Suprapubic skin (tissue), 4 donors: ENCODE results near the gene PAX7. TPM values are rescaled to one million over a fixed set of nuclear protein-coding genes. Genes with fewer than 3 reads are reported as not detected.

Experiments used
- DNase-seq, 2 donors: peaks; one replicate each; pipeline ENCODE4 v3.0.0-alpha.2; 2019; ENCODE audit warnings: low spot score in 2 of 2
- H3K27ac ChIP-seq: fragments of 200-600 bp; sonication (generic); one replicate; pipeline ENCODE4 v1.5.1; 2019
- H3K27me3 ChIP-seq: fragments of 200-600 bp; sonication (generic); one replicate; pipeline ENCODE4 v1.5.1; 2019
- H3K36me3 ChIP-seq: fragments of 200-600 bp; sonication (generic); one replicate; pipeline ENCODE4 v1.5.1; 2019
- H3K4me1 ChIP-seq: fragments of 200-600 bp; sonication (generic); one replicate; pipeline ENCODE4 v1.5.1; 2019
- H3K4me3 ChIP-seq: fragments of 200-600 bp; sonication (generic); one replicate; pipeline ENCODE4 v1.5.1; 2019; ENCODE audit warnings: mild to moderate bottlenecking
- H3K9me3 ChIP-seq: fragments of 200-600 bp; sonication (generic); one replicate; pipeline ENCODE4 v1.5.1; 2019
- EP300 ChIP-seq: sonication (generic); formaldehyde crosslinking; IDR thresholded peaks from one replicate; pipeline ENCODE4 v1.6.1; 2017; ENCODE audit warnings: antibody characterized with exemption
- POLR2A ChIP-seq, 2 donors: fragments of 450-650 bp; IDR thresholded peaks; one replicate each; pipeline ENCODE4 v1.6.1; 2017; ENCODE audit warnings: antibody characterized with exemption in 2 of 2, mild to moderate bottlenecking in 2 of 2, moderate library complexity in 2 of 2
- POLR2AphosphoS5 ChIP-seq, 3 donors: sonication (generic); formaldehyde crosslinking; IDR thresholded peaks; one replicate each; pipeline ENCODE4 v1.6.1; 2017; ENCODE audit warnings: antibody characterized with exemption in 3 of 3
- WGBS: methylation state at CpG from one replicate; pipeline ENCODE4 v1.1.5; 2018; 5-methylcytosine and 5-hydroxymethylcytosine counted together
- total RNA-seq, 4 donors: library from RNA; depleted of rRNA; stranded (reverse); fragments of >200 nt; gene quantifications; one replicate each; pipeline ENCODE4 v1.1.0, GENCODE V29; 2016
- TF ChIP-seq, protein P1 (sequence below), 2 donors: fragments of 200-600 bp in 1 of 2; fragments of 450-650 bp in 1 of 2; sonication (generic) in 1 of 2; IDR thresholded peaks; one replicate each; pipeline ENCODE4 v1.5.1; 2016 to 2019; ENCODE audit warnings: antibody characterized with exemption in 2 of 2, mild to moderate bottlenecking in 1 of 2, moderate library complexity in 1 of 2

Gene PAX7
- total RNA-seq, 4 donors from 2014 or later: 0.08 TPM; not detected in 3

DNA sequence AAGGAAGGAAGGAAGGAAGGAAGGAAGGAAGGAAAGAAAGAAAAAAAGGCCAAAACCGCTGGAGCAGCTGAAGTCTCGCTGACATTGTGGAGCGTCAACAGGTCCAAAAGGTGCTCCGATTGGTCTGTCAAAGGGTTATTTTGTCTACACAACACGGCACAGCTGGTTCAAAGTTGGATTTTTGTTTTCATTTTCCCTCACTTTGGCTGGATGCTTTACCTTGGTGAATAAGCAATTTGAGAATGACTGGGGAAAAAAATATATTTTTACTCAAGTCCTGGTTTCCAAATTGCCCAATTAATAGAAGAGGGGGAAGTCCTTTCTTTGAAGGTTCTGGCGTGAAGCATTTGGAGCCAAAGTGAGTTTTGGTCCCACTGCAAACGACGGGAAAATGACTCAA is 19.3 kb upstream of the PAX7 start:
- DNase-seq: no peak
- no peaks in the 10 kb centered on the region for H3K9me3 ChIP-seq
- no peaks in the 10 kb centered on the region for H3K36me3 ChIP-seq
- H3K27me3 ChIP-seq: peaks cover 77% of the 10 kb centered on the region
- WGBS: 71% methylated on average over 8 of the region's 8 CpGs
- TF ChIP-seq POLR2A (IDR thresholded peaks at IDR 0.05): no peak
- no peak for TF ChIP-seq EP300
- no peak for TF ChIP-seq POLR2AphosphoS5 (IDR thresholded peaks at IDR 0.05)
- TF ChIP-seq, protein P1, sequence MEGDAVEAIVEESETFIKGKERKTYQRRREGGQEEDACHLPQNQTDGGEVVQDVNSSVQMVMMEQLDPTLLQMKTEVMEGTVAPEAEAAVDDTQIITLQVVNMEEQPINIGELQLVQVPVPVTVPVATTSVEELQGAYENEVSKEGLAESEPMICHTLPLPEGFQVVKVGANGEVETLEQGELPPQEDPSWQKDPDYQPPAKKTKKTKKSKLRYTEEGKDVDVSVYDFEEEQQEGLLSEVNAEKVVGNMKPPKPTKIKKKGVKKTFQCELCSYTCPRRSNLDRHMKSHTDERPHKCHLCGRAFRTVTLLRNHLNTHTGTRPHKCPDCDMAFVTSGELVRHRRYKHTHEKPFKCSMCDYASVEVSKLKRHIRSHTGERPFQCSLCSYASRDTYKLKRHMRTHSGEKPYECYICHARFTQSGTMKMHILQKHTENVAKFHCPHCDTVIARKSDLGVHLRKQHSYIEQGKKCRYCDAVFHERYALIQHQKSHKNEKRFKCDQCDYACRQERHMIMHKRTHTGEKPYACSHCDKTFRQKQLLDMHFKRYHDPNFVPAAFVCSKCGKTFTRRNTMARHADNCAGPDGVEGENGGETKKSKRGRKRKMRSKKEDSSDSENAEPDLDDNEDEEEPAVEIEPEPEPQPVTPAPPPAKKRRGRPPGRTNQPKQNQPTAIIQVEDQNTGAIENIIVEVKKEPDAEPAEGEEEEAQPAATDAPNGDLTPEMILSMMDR (IDR thresholded peaks at IDR 0.05): no peak
- no peak overlapping the region for H3K4me3 ChIP-seq
- H3K4me1 ChIP-seq: peaks cover 4% of the 10 kb centered on the region
- no peak overlapping the region for H3K27ac ChIP-seq

DNA sequence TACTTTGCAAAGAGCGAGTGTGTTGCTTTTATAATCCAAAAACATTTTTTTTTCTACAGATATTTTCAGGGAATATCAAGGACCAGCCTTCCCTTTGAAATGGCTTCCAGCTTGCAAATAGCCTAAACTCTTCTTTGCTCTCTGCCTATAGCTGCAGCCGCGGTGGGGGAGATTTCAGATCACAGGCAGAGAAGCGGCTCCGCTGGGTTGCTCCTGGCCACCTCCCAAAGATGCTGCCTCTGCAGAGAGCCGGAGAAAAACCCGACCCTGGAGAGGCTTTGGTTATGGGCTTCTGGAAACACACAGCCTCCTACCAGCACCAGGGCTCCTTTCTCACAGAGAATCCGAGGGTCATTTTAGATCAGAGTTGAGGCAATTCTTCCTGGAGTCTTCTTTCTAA is 18.6 kb upstream of the PAX7 start:
- Histone ChIP-seq H3K27me3 (peaks cover 75% of the 10 kb centered on the region), H3K4me1 (peaks cover 2% of the 10 kb centered on the region), H3K27ac (no peak overlapping the region), H3K4me3 (no peak overlapping the region), H3K36me3 (no peaks in the 10 kb centered on the region), H3K9me3 (no peaks in the 10 kb centered on the region)
- TF ChIP-seq POLR2AphosphoS5 (IDR thresholded peaks at IDR 0.05) (no peak), POLR2A (IDR thresholded peaks at IDR 0.05) (no peak)
- WGBS: 23% methylated on average over 8 of the region's 8 CpGs
- peak in 1 of 2 donors; percentile 14 for DNase-seq

DNA sequence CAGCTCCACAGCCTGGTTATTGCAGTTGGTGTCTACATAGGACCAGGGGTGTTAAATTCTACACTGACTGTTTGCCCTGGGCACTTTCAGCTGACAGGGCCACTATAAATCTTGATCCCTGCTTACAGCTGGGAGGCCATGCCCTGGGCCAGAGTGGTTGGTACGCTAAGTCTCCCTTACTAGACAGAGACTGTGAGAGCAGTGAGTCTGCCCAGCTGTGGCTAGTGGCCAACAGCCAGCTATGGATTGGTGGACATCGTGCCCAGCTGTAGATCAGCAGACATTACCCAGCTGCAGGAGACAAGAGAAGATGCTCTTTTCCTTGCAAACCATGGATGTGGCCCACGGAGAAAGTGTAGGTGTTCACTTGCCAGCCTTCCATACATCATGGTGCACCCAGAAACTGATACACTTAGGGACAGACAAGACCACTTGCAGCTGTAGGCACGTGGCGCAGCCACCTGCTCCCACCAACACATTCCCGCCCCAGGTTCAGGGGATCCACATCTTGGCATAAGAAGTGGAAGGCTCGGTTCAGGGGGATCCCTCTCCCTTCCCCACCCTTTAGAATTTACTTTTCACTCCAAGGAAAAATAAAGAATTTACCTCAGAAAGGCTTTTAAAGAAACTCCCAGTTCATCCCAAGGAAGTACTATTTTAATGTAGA is 16.4 kb upstream of the PAX7 start:
- Histone ChIP-seq H3K9me3 (no peaks in the 10 kb centered on the region), H3K4me3 (no peak overlapping the region), H3K27ac (no peak overlapping the region), H3K4me1 (no peaks in the 10 kb centered on the region), H3K36me3 (no peaks in the 10 kb centered on the region), H3K27me3 (peaks cover 67% of the 10 kb centered on the region)
- peak in 1 of 2 donors; percentile 26 for DNase-seq
- TF ChIP-seq, protein P1 (IDR thresholded peaks at IDR 0.05): no peak
- TF ChIP-seq POLR2AphosphoS5 (IDR thresholded peaks at IDR 0.05): no peak
- no peak for TF ChIP-seq POLR2A (IDR thresholded peaks at IDR 0.05)
- no peak for TF ChIP-seq EP300
- WGBS: 72% methylated on average over 7 of the region's 7 CpGs

DNA sequence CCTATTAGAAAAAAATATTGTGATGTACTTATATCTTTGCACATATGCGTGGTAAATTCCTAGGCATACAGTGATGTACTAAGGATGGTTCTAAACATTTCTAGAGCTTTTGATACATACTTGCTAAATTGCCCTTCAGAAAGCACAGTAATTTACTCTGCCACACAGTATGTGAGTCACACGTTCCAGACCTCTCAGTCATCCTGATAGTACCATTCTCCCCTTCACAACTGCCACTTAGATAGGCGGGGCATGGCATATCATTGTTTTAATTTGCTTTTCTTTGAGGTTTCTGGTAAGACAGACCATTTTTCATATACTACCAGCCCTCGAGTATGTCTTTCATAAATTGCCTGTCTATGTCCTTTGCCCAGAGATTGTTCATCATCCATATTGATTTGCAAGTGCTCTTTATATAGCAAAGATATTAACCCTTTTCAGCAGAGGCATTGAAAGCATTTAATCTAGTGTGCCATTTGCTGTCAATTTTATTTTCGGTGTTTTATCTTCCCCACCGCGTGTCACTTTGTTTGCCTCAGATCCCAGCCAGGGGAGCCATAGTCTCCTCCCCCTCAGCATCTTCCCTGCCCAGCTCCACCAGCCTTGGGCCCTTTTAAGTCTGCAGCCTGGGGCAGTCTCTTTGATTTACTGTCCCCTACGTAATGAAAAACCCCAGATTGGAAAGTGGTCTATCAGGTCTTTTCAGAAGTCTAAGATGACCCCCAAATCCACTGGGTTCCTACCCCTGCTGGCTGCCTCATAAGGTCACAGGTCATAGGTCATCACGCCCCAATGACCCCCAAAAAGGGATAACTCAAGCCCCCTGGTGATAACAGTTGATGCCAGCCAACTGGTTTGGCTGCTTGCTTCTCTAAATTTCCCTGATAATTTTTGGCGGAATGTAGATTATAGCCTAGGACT is 11.8 kb upstream of the PAX7 start:
- no peak for DNase-seq
- H3K27ac ChIP-seq: no peak overlapping the region
- no peak for TF ChIP-seq POLR2AphosphoS5 (IDR thresholded peaks at IDR 0.05)
- no peak for TF ChIP-seq POLR2A (IDR thresholded peaks at IDR 0.05)
- no peak for TF ChIP-seq EP300
- TF ChIP-seq, protein P1 (IDR thresholded peaks at IDR 0.05): no peak
- no peak overlapping the region for H3K4me3 ChIP-seq
- WGBS: 65% methylated on average over 10 of the region's 10 CpGs
- H3K9me3 ChIP-seq: no peaks in the 10 kb centered on the region
- H3K36me3 ChIP-seq: no peaks in the 10 kb centered on the region
- H3K27me3 ChIP-seq: peaks cover 71% of the 10 kb centered on the region
- no peaks in the 10 kb centered on the region for H3K4me1 ChIP-seq

DNA sequence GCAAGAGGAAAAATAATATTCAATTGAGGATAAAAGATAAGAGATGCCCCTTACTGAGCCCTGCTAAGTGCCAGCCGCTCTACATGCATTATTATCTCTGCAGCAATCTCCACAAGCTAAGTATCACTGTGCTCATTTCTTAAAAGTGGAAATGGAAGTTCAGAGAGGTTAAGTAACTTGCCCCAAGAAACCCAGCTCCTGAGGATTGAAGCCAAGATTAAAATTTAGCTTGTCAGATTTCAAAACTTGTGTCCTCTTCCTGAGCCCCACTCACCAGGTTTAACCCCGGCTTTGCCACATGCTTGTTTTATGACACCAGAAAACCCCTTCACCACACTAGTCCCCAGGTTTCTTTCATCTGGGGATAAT is 11.2 kb upstream of the PAX7 start:
- H3K4me3 ChIP-seq: no peak overlapping the region

More for the DNA sequence above, 11.2 kb upstream of the PAX7 start:
- Histone ChIP-seq H3K4me1 (no peaks in the 10 kb centered on the region), H3K9me3 (no peaks in the 10 kb centered on the region), H3K27me3 (peaks cover 71% of the 10 kb centered on the region), H3K36me3 (no peaks in the 10 kb centered on the region), H3K27ac (no peak overlapping the region)
- WGBS: 70% methylated on average over 2 of the region's 2 CpGs
- DNase-seq: no peak
- TF ChIP-seq, protein P1 (IDR thresholded peaks at IDR 0.05): no peak
- no peak for TF ChIP-seq EP300
- TF ChIP-seq POLR2AphosphoS5 (IDR thresholded peaks at IDR 0.05): no peak
- no peak for TF ChIP-seq POLR2A (IDR thresholded peaks at IDR 0.05)
